Measurements from ENCODE around the gene POMP.

Gene POMP

GRCh38 chr13:28725046-28725610 is 66.2 kb downstream of the POMP start:
- Mint-ChIP-seq H3K9me3 (no peaks in the 10 kb centered on the region), H3K27me3 (peaks cover 28% of the 10 kb centered on the region), H3K36me3 (no peaks in the 10 kb centered on the region), H3K27ac (no peak overlapping the region), H3K4me3 (no peak overlapping the region), H3K4me1 (no peaks in the 10 kb centered on the region)
- no peak for DNase-seq
- CTCF ChIA-PET: no interaction called here

Measured in activated naive CD4-positive, alpha-beta T cell treated with anti-CD3 and anti-CD28 coated beads, Interleukin-2, amount 10 ng/mL, durations not matched to agents 7 days and 5 days (primary cell).